ENCODE results near the gene TRRAP. TPM values are rescaled to one million over a fixed set of nuclear protein-coding genes. Genes with fewer than 3 reads are reported as not detected.

TRRAP gene
- total RNA-seq, 1 donor = 20.3 TPM

- peak; percentile 76 for DNase-seq (ENCODE audit: low read depth)
- no peak for TF ChIP-seq CTCF (IDR thresholded peaks at IDR 0.05; ENCODE audit: insufficient read depth, low read depth, low read length)
Observed at GRCh38 chr7:98922392-98923187, 44.3 kb downstream of the TRRAP start.

GRCh38 chr7:98923512-98923911 is 45.2 kb downstream of the TRRAP start:
- DNase-seq (ENCODE audit: low read depth) = no peak
- no peak overlapping the region for H3K4me3 ChIP-seq (ENCODE audit: low read depth, low read length)
- TF ChIP-seq CTCF (IDR thresholded peaks at IDR 0.05; ENCODE audit: insufficient read depth, low read depth, low read length) = no peak

More at GRCh38 chr7:98922392-98923187, 44.3 kb downstream of the TRRAP start:
- H3K4me3 ChIP-seq (ENCODE audit: low read depth, low read length) = no peak overlapping the region

- no peak for TF ChIP-seq CTCF (IDR thresholded peaks at IDR 0.05; ENCODE audit: insufficient read depth, low read depth, low read length)
- DNase-seq (ENCODE audit: low read depth) = no peak
- no peak overlapping the region for H3K4me3 ChIP-seq (ENCODE audit: low read depth, low read length)
Observed at GRCh38 chr7:98927125-98927524, 48.8 kb downstream of the TRRAP start.

- no peak for DNase-seq (ENCODE audit: low read depth)
- no peak for TF ChIP-seq CTCF (IDR thresholded peaks at IDR 0.05; ENCODE audit: insufficient read depth, low read depth, low read length)
- no peak overlapping the region for H3K4me3 ChIP-seq (ENCODE audit: low read depth, low read length)
Observed at GRCh38 chr7:98930464-98930863, 52.1 kb downstream of the TRRAP start.

- no peak for DNase-seq (ENCODE audit: low read depth)
Observed at GRCh38 chr7:98930921-98931320, 52.6 kb downstream of the TRRAP start.

GRCh38 chr7:98933321-98933720 is 55.0 kb downstream of the TRRAP start:
- DNase-seq (ENCODE audit: low read depth) = no peak
- TF ChIP-seq CTCF (IDR thresholded peaks at IDR 0.05; ENCODE audit: insufficient read depth, low read depth, low read length) = no peak
- no peak overlapping the region for H3K4me3 ChIP-seq (ENCODE audit: low read depth, low read length)

More at GRCh38 chr7:98930921-98931320, 52.6 kb downstream of the TRRAP start:
- H3K4me3 ChIP-seq (ENCODE audit: low read depth, low read length) = no peak overlapping the region
- TF ChIP-seq CTCF (IDR thresholded peaks at IDR 0.05; ENCODE audit: insufficient read depth, low read depth, low read length) = no peak

All from fibroblast of villous mesenchyme (primary cell).